Memory B cell (primary cell): ENCODE measurements around the gene DGKB.

Source experiments
- ATAC-seq: fragments of 150-1000 bp; cut with Tn5 transposase; 2 replicates; pipeline ENCODE4 v1.10.0; 2021; ENCODE audit warnings: low read depth, mild to moderate bottlenecking, moderate library complexity
- DNase-seq, 2 donors: peaks; one replicate each; pipeline ENCODE4 v3.0.0; 2022; ENCODE audit warnings: low spot score in 2 of 2
- H3K27ac Mint-ChIP-seq: one replicate; pipeline ENCODE4 v1.8.0; 2022; ENCODE audit warnings: mild to moderate bottlenecking, moderate library complexity, mixed read lengths
- H3K27me3 Mint-ChIP-seq: one replicate; pipeline ENCODE4 v1.8.0; 2022; ENCODE audit warnings: mixed read lengths
- H3K36me3 Mint-ChIP-seq: one replicate; pipeline ENCODE4 v1.8.0; 2022; ENCODE audit warnings: mild to moderate bottlenecking, mixed read lengths
- H3K4me1 Mint-ChIP-seq: one replicate; pipeline ENCODE4 v1.8.0; 2022; ENCODE audit warnings: mixed read lengths
- H3K4me3 Mint-ChIP-seq: one replicate; pipeline ENCODE4 v1.8.0; 2022; ENCODE audit warnings: mild to moderate bottlenecking, moderate library complexity, mixed read lengths
- H3K9me3 Mint-ChIP-seq: one replicate; pipeline ENCODE4 v1.8.0; 2022; ENCODE audit warnings: mixed read lengths

Gene DGKB

GRCh38 chr7:14776266-14776665 lies 126.3 kb downstream of the DGKB start:
- H3K9me3 Mint-ChIP-seq = peaks cover 5% of the 10 kb centered on the region

GRCh38 chr7:14773729-14774271 lies 128.8 kb downstream of the DGKB start:
- no peaks in the 10 kb centered on the region for H3K36me3 Mint-ChIP-seq
- no peak overlapping the region for H3K27ac Mint-ChIP-seq
- no peaks in the 10 kb centered on the region for H3K4me1 Mint-ChIP-seq
- H3K27me3 Mint-ChIP-seq = no peaks in the 10 kb centered on the region
- ATAC-seq = no peak
- no peak for DNase-seq
- peaks cover 5% of the 10 kb centered on the region for H3K9me3 Mint-ChIP-seq
- H3K4me3 Mint-ChIP-seq = no peak overlapping the region

More at GRCh38 chr7:14776266-14776665, 126.3 kb downstream of the DGKB start:
- Mint-ChIP-seq H3K4me1 (no peaks in the 10 kb centered on the region), H3K36me3 (no peaks in the 10 kb centered on the region), H3K27me3 (no peaks in the 10 kb centered on the region), H3K4me3 (no peak overlapping the region), H3K27ac (no peak overlapping the region)
- ATAC-seq = no peak
- no peak for DNase-seq

GRCh38 chr7:14770614-14771013 lies 131.9 kb downstream of the DGKB start:
- no peak for ATAC-seq
- no peak for DNase-seq
- Mint-ChIP-seq H3K36me3 (no peaks in the 10 kb centered on the region), H3K27ac (no peak overlapping the region), H3K9me3 (peaks cover 2% of the 10 kb centered on the region), H3K27me3 (no peaks in the 10 kb centered on the region), H3K4me3 (no peak overlapping the region), H3K4me1 (no peaks in the 10 kb centered on the region)

- no peaks in the 10 kb centered on the region for H3K27me3 Mint-ChIP-seq
- no peak overlapping the region for H3K27ac Mint-ChIP-seq
- DNase-seq (no peak), ATAC-seq (no peak)
- H3K9me3 Mint-ChIP-seq = no peaks in the 10 kb centered on the region
- no peaks in the 10 kb centered on the region for H3K4me1 Mint-ChIP-seq
- no peak overlapping the region for H3K4me3 Mint-ChIP-seq
- H3K36me3 Mint-ChIP-seq = no peaks in the 10 kb centered on the region
Observed at GRCh38 chr7:14769261-14769660, 133.3 kb downstream of the DGKB start.

- Mint-ChIP-seq H3K27ac (no peak overlapping the region), H3K4me1 (no peaks in the 10 kb centered on the region), H3K9me3 (no peaks in the 10 kb centered on the region), H3K27me3 (no peaks in the 10 kb centered on the region), H3K36me3 (no peaks in the 10 kb centered on the region), H3K4me3 (no peak overlapping the region)
- no peak for DNase-seq
- no peak for ATAC-seq
Observed at GRCh38 chr7:14767716-14768425, 134.7 kb downstream of the DGKB start.

- H3K4me3 Mint-ChIP-seq = no peak overlapping the region
- H3K9me3 Mint-ChIP-seq = no peaks in the 10 kb centered on the region
- DNase-seq = no peak
- H3K4me1 Mint-ChIP-seq = no peaks in the 10 kb centered on the region
- ATAC-seq = no peak
- no peaks in the 10 kb centered on the region for H3K27me3 Mint-ChIP-seq
- no peaks in the 10 kb centered on the region for H3K36me3 Mint-ChIP-seq
- no peak overlapping the region for H3K27ac Mint-ChIP-seq
Observed at GRCh38 chr7:14766747-14767146, 135.8 kb downstream of the DGKB start.

GRCh38 chr7:14765731-14766130 lies 136.8 kb downstream of the DGKB start:
- Mint-ChIP-seq H3K27ac (no peak overlapping the region), H3K27me3 (no peaks in the 10 kb centered on the region), H3K36me3 (no peaks in the 10 kb centered on the region), H3K4me1 (no peaks in the 10 kb centered on the region), H3K4me3 (no peak overlapping the region), H3K9me3 (no peaks in the 10 kb centered on the region)
- ATAC-seq (no peak), DNase-seq (no peak)

- Mint-ChIP-seq H3K9me3 (peaks cover 3% of the 10 kb centered on the region), H3K27me3 (no peaks in the 10 kb centered on the region), H3K36me3 (no peaks in the 10 kb centered on the region), H3K27ac (no peak overlapping the region), H3K4me3 (no peak overlapping the region), H3K4me1 (no peaks in the 10 kb centered on the region)
- ATAC-seq (no peak), DNase-seq (no peak)
Observed at GRCh38 chr7:14762561-14762960, 140.0 kb downstream of the DGKB start.

GRCh38 chr7:14761510-14762296 lies 140.8 kb downstream of the DGKB start:
- ATAC-seq (no peak), DNase-seq (no peak)
- Mint-ChIP-seq H3K9me3 (peaks cover 3% of the 10 kb centered on the region), H3K36me3 (no peaks in the 10 kb centered on the region), H3K27me3 (no peaks in the 10 kb centered on the region), H3K4me3 (no peak overlapping the region), H3K4me1 (no peaks in the 10 kb centered on the region), H3K27ac (no peak overlapping the region)

- no peaks in the 10 kb centered on the region for H3K4me1 Mint-ChIP-seq
- H3K27me3 Mint-ChIP-seq = no peaks in the 10 kb centered on the region
- DNase-seq = no peak
- ATAC-seq = no peak
- no peak overlapping the region for H3K27ac Mint-ChIP-seq
- H3K36me3 Mint-ChIP-seq = no peaks in the 10 kb centered on the region
- peaks cover 3% of the 10 kb centered on the region for H3K9me3 Mint-ChIP-seq
- no peak overlapping the region for H3K4me3 Mint-ChIP-seq
Observed at GRCh38 chr7:14760730-14761478, 141.6 kb downstream of the DGKB start.

GRCh38 chr7:14759785-14760184 lies 142.8 kb downstream of the DGKB start:
- no peak overlapping the region for H3K4me3 Mint-ChIP-seq
- H3K27me3 Mint-ChIP-seq = no peaks in the 10 kb centered on the region
- ATAC-seq (no peak), DNase-seq (no peak)
- no peaks in the 10 kb centered on the region for H3K36me3 Mint-ChIP-seq
- no peak overlapping the region for H3K27ac Mint-ChIP-seq
- peaks cover 3% of the 10 kb centered on the region for H3K9me3 Mint-ChIP-seq
- H3K4me1 Mint-ChIP-seq = no peaks in the 10 kb centered on the region

- Mint-ChIP-seq H3K4me3 (no peak overlapping the region), H3K36me3 (no peaks in the 10 kb centered on the region), H3K4me1 (no peaks in the 10 kb centered on the region), H3K9me3 (peaks cover 2% of the 10 kb centered on the region), H3K27me3 (no peaks in the 10 kb centered on the region), H3K27ac (no peak overlapping the region)
- ATAC-seq = no peak
- no peak for DNase-seq
Observed at GRCh38 chr7:14754631-14755030, 147.9 kb downstream of the DGKB start.

- no peak overlapping the region for H3K27ac Mint-ChIP-seq
- no peaks in the 10 kb centered on the region for H3K27me3 Mint-ChIP-seq
- no peak overlapping the region for H3K4me3 Mint-ChIP-seq
- ATAC-seq (no peak), DNase-seq (no peak)
- no peaks in the 10 kb centered on the region for H3K4me1 Mint-ChIP-seq
- H3K9me3 Mint-ChIP-seq = no peaks in the 10 kb centered on the region
- no peaks in the 10 kb centered on the region for H3K36me3 Mint-ChIP-seq
Observed at GRCh38 chr7:14752301-14752700, 150.2 kb downstream of the DGKB start.

GRCh38 chr7:14751461-14751860 lies 151.1 kb downstream of the DGKB start:
- no peak overlapping the region for H3K27ac Mint-ChIP-seq
- DNase-seq (no peak), ATAC-seq (no peak)
- H3K36me3 Mint-ChIP-seq = no peaks in the 10 kb centered on the region
- H3K4me3 Mint-ChIP-seq = no peak overlapping the region
- no peaks in the 10 kb centered on the region for H3K4me1 Mint-ChIP-seq
- H3K27me3 Mint-ChIP-seq = no peaks in the 10 kb centered on the region
- H3K9me3 Mint-ChIP-seq = no peaks in the 10 kb centered on the region
